Loucy (cell line): ENCODE measurements around the gene IL36B.

Source experiments
- H2AFZ ChIP-seq: fragments of 200-600 bp; sonication (generic); 2 replicates; pipeline ENCODE4 v1.6.0; 2016; ENCODE audit warnings: antibody characterized with exemption, mild to moderate bottlenecking, low read length, moderate library complexity
- H3F3A ChIP-seq: fragments of 200-600 bp; 2 replicates; pipeline ENCODE4 v1.6.0; 2016; ENCODE audit warnings: antibody characterized with exemption, low read depth, mild to moderate bottlenecking
- H3K27me3 ChIP-seq: fragments of 200-600 bp; sonication (generic); 2 replicates; pipeline ENCODE4 v1.6.1; 2014; ENCODE audit warnings: low read length, mild to moderate bottlenecking; ENCODE audit not compliant: insufficient read depth, poor library complexity, severe bottlenecking
- H3K36me3 ChIP-seq: fragments of 200-600 bp; sonication (generic); 2 replicates; pipeline ENCODE4 v1.6.1; 2016; ENCODE audit warnings: low read length; ENCODE audit not compliant: insufficient read depth
- H3K4me1 ChIP-seq: fragments of 200-600 bp; sonication (generic); 2 replicates; pipeline ENCODE4 v1.5.1; 2014; ENCODE audit warnings: low read length, mild to moderate bottlenecking; ENCODE audit not compliant: insufficient read depth, poor library complexity, severe bottlenecking
- H3K4me2 ChIP-seq: fragments of 200-600 bp; sonication (generic); 2 replicates; pipeline ENCODE4 v1.6.0; 2014; ENCODE audit warnings: antibody characterized with exemption, low read length, low read depth, mild to moderate bottlenecking; ENCODE audit not compliant: poor library complexity, severe bottlenecking
- H3K4me3 ChIP-seq: fragments of 200-600 bp; sonication (generic); 2 replicates; pipeline ENCODE4 v1.5.1; 2014; ENCODE audit warnings: low read length, mild to moderate bottlenecking, mixed read lengths; ENCODE audit not compliant: poor library complexity, severe bottlenecking
- H3K79me2 ChIP-seq: fragments of 200-600 bp; sonication (generic); 2 replicates; pipeline ENCODE4 v1.6.1; 2014; ENCODE audit warnings: low read length; ENCODE audit not compliant: insufficient read depth
- H3K9ac ChIP-seq: fragments of 200-600 bp; sonication (generic); 2 replicates; pipeline ENCODE4 v1.6.0; 2014; ENCODE audit warnings: mild to moderate bottlenecking, low read depth, low read length, moderate library complexity; ENCODE audit not compliant: poor library complexity, severe bottlenecking
- H3K9me2 ChIP-seq: fragments of 200-600 bp; sonication (generic); replicated peaks from 2 replicates; pipeline ENCODE4 v1.6.1; 2016; ENCODE audit warnings: low read depth, low read length, mixed read lengths
- H3K9me3 ChIP-seq: fragments of 200-600 bp; sonication (generic); 2 replicates; pipeline ENCODE4 v1.6.1; 2014; ENCODE audit warnings: mild to moderate bottlenecking, antibody characterized with exemption, low read length, low read depth; ENCODE audit not compliant: insufficient read depth
- H4K20me1 ChIP-seq: fragments of 200-600 bp; sonication (generic); 2 replicates; pipeline ENCODE4 v1.6.0; 2014; ENCODE audit warnings: antibody characterized with exemption, low read length, mild to moderate bottlenecking; ENCODE audit not compliant: insufficient read depth, poor library complexity, severe bottlenecking
- EZH2phosphoT487 ChIP-seq: fragments of 200-600 bp; IDR thresholded peaks from 2 replicates; pipeline ENCODE4 v1.6.1; 2018; ENCODE audit warnings: antibody characterized with exemption, mild to moderate bottlenecking, moderate library complexity, borderline replicate concordance
- TF ChIP-seq, protein P1 (sequence below): fragments of 200-600 bp; sonication (generic); conservative IDR thresholded peaks from 2 replicates; pipeline ENCODE4 v1.5.1; 2014; ENCODE audit warnings: mild to moderate bottlenecking, antibody characterized with exemption, low read length

Gene IL36B

DNA sequence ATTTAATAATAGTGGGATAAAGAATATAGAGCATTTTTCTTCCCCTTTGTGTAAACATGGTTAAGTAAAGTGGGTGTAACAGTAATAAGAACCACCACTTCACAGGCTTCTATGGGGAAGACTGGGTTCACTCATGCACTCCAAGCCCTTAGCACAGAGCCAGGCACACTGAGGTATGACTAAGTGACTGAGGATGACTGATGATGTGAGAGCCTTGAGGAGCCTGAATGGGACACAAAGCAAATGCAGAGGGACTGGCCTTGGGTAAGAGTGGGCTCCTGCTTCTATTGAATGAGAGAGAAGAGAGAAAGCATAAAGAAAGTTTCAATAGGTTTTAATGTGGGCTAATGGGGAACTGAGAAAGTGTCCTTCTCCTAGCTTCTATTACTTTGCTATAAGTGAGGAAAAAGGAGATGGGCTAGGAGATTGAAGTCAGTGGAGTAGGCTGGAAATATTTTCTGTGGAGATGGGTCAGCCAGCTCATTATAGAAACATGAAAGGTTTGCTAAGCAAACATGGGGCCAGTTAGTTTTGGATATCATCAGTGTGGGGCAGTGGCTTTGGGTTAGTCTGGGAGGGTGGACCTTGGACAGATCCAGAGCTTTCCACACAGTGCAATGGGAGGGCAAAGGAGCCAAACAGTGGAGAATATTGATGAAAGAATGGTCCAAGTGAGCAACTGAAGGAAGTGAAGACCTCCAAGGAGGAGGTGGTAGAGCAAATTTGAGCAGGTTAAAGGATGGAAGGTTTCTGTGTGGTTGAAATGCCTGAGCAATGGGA, 35.7 kb upstream of the IL36B start:
- Histone ChIP-seq H3K79me2 (no peaks in the 10 kb centered on the region), H3K36me3 (no peaks in the 10 kb centered on the region), H3K9me2 (no peaks in the 10 kb centered on the region)

DNA sequence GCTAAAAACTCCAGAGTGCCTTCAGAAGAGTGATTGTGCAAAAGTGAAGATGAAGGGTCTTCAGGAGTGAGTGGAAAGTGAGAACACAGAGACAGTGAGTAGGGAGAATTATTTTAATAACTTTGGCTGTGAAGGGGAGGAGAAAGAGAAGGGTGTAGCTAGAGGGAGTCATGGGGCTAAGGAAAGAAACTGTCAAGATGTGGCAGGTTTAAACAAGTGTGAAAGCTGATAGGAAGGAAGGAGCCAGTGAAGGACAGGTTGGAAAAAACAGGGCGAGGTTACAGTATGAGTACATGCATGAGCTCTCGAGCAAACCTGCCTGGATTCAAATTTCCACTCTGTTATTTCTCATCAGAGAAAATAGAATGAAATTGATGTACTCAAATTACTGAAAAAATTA, 32.9 kb upstream of the IL36B start:
- Histone ChIP-seq H3K4me1 (no peaks in the 10 kb centered on the region), H3K9me2 (no peaks in the 10 kb centered on the region), H3K36me3 (no peaks in the 10 kb centered on the region), H2AFZ (no peak overlapping the region), H3K4me2 (no peak overlapping the region), H3F3A (no peaks in the 10 kb centered on the region), H3K27me3 (no peaks in the 10 kb centered on the region), H3K9me3 (no peaks in the 10 kb centered on the region), H3K9ac (no peak overlapping the region), H3K79me2 (no peaks in the 10 kb centered on the region), H4K20me1 (no peaks in the 10 kb centered on the region), H3K4me3 (no peak overlapping the region)
- TF ChIP-seq, protein P1, sequence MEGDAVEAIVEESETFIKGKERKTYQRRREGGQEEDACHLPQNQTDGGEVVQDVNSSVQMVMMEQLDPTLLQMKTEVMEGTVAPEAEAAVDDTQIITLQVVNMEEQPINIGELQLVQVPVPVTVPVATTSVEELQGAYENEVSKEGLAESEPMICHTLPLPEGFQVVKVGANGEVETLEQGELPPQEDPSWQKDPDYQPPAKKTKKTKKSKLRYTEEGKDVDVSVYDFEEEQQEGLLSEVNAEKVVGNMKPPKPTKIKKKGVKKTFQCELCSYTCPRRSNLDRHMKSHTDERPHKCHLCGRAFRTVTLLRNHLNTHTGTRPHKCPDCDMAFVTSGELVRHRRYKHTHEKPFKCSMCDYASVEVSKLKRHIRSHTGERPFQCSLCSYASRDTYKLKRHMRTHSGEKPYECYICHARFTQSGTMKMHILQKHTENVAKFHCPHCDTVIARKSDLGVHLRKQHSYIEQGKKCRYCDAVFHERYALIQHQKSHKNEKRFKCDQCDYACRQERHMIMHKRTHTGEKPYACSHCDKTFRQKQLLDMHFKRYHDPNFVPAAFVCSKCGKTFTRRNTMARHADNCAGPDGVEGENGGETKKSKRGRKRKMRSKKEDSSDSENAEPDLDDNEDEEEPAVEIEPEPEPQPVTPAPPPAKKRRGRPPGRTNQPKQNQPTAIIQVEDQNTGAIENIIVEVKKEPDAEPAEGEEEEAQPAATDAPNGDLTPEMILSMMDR, result no peak
- TF ChIP-seq EZH2phosphoT487, result no peak

More for the DNA sequence above, 35.7 kb upstream of the IL36B start:
- Histone ChIP-seq H4K20me1 (no peaks in the 10 kb centered on the region), H3K27me3 (no peaks in the 10 kb centered on the region), H3K4me3 (no peak overlapping the region), H3K4me1 (no peaks in the 10 kb centered on the region), H3F3A (no peaks in the 10 kb centered on the region), H3K9ac (no peak overlapping the region), H3K9me3 (no peaks in the 10 kb centered on the region), H3K4me2 (no peak overlapping the region), H2AFZ (no peak overlapping the region)
- TF ChIP-seq EZH2phosphoT487, result no peak
- TF ChIP-seq, protein P1, result no peak

DNA sequence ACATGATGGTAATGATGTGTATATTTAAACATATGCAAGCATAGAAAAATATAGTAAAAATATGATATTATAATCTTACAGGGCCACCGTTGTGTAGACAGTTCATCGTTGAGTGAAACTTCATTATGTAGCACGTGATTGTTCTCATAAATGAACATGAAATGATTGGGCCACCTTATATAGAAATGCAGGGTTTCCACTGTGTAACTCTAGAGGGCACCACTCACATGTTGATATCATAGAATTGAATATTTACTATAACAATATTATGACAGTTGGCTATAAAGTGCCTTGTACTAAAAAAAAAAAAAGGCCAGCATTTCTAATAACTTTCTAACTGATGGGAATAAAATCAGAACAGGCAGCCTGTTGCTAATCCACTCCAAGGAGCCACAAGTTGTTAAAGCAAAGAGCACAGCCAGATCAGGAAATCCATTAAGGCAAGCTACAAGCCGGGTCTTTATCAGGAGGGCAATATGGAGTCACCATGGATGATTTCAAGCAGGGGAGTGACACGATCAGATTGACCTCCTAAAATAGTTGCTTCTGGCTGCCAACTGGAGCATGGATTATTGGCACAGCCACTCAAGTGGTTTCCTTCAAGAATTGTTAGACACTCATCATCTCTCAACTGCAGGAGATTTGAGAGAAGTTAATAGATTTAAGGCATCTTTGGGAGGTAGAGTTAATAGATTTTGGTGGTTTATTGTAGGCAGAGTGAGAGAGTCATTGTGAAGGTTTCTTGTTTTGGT, 31.8 kb upstream of the IL36B start:
- no peak overlapping the region for H3K9ac ChIP-seq
- no peaks in the 10 kb centered on the region for H3F3A ChIP-seq
- no peaks in the 10 kb centered on the region for H3K9me3 ChIP-seq
- TF ChIP-seq, protein P1, result peak; percentile 73
- TF ChIP-seq EZH2phosphoT487, result no peak
- no peaks in the 10 kb centered on the region for H3K9me2 ChIP-seq
- no peaks in the 10 kb centered on the region for H4K20me1 ChIP-seq
- H3K4me2 ChIP-seq, result no peak overlapping the region
- H2AFZ ChIP-seq, result no peak overlapping the region
- no peaks in the 10 kb centered on the region for H3K79me2 ChIP-seq
- H3K27me3 ChIP-seq, result no peaks in the 10 kb centered on the region
- H3K4me1 ChIP-seq, result no peaks in the 10 kb centered on the region
- no peaks in the 10 kb centered on the region for H3K36me3 ChIP-seq
- H3K4me3 ChIP-seq, result no peak overlapping the region
